ENCODE measurements around the gene UBAP1L.
A peak's percentile ranks its signal among the peaks of the same experiment; 100 is the strongest.
"Not testable (repeated sequence)": the region's sequence is repeated elsewhere in the genome, so short reads cannot be mapped to it uniquely, and the experiment has no call there.

The UBAP1L gene

DNA sequence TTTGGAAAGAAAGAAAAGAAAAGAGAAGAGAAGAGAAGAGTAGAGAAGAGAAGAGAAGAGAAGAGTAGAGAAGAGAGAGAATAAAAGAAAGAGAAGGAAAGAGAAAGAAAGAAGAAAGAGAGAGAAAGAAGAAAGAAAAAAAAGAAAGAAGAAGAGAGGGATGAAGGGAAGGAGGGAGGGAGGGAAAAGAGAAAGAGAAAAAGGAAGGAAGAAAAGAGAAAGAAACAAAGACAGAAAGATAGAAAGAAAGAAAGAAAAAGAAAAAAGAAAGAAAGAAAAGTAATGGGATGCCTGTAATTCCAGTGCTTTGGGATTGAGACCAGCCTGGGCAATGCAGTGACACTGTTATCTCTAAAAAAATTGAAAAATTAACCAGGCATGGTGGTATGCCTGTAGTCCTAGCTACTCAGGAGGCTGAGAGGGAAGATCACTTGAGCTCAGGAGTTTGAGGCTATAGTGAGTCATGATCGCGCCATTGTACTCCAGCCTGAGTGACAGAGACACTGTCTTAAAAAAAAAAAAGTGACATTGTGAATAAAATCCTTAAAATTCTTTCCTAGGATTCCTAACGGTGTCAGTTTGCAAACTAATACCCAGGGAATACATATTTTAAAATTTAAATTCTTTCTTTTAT lies 48.9 kb downstream of the UBAP1L start:
- no peak for DNase-seq (ENCODE audit: low read depth)

- DNase-seq (ENCODE audit: low read depth): no peak
Measured at GRCh38 chr15:65062726-65063125, 52.3 kb downstream of the UBAP1L start.

DNA sequence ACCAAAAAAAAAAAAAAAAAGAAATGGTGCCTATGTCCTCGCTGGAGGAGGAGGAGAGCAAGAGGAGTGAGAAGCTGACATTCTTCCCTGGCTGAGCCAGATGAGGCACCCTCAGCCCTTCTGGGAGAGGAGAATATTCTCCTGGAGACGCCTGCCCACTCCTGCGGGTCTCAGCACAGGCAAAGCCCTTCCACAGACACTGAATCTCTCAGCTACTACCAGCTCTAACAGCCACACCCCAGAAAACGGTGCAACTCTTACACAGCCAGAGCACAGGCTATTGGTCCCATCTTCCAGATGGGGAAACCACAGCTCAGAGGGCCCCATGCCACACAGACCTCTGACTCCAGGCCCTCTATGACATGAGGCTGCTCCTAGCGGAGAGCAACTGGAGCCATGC lies 52.9 kb downstream of the UBAP1L start:
- no peak for DNase-seq (ENCODE audit: low read depth)

GRCh38 chr15:65060641-65061397 lies 54.2 kb downstream of the UBAP1L start:
- DNase-seq (ENCODE audit: low read depth): no peak

- no peak for DNase-seq (ENCODE audit: low read depth)
Measured at GRCh38 chr15:65059931-65060596, 54.9 kb downstream of the UBAP1L start.

DNA sequence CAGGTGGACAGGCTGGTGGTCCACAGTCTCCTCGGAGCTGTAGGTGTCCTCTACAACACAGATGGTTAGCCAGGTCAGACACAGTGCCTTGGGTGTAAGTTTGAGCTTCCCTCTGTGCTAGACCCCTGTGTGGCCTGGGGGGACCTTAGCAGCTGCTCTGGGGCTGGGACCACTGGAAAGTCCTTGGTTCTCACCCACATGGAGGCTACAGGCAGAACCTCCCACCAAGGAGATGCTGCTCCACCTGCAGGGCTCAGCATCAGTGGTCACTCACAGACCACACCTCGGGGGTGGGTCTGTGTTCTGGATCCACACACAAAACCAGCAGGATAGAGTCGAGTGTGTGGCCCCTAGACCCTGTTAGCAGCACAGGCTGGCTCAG lies 55.6 kb downstream of the UBAP1L start:
- DNase-seq (ENCODE audit: low read depth): no peak

- no peak for DNase-seq (ENCODE audit: low read depth)
Measured at GRCh38 chr15:65058394-65059368, 56.3 kb downstream of the UBAP1L start.

DNA sequence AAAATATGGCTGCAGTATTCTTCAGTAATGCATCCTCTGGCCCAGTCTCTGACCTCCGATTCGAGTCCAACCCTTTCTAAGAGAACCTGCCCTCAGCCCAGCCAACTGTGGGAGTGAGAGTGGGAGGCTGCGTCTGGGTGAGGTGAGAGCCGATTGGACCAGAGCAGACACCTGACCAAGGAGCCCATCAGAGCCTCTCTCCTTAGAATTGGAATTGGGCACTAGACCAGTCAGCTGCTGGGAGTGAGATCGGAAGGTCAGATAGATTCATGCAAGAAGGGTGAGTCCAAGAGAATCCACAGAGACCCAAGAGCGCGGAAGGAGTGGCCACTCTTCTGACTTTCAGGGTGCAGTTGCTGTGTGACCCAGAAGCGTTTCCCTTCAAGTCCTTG lies 57.5 kb downstream of the UBAP1L start:
- no peak for DNase-seq (ENCODE audit: low read depth)

GRCh38 chr15:65056868-65057548 lies 58.0 kb downstream of the UBAP1L start:
- DNase-seq (ENCODE audit: low read depth): no peak

DNA sequence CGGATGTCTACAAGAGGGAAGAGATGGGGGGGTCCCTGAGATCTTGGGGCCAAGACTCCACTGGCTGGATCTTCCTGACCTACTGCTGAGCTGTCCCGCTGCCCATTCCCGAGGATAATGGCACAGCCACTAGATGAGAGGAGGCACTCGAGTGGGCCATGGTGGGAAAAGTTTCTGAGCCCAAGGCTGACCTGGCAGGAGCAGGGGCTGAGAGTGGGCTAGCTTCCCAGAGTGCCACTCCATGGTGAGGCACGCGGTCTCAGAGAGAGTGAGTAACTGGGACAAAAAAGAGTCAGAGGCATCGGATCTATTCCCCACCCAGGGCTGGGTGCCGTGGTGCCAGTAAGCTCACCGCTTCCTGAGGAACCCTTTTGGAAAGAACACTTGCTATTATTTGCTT lies 58.9 kb downstream of the UBAP1L start:
- no peak for DNase-seq (ENCODE audit: low read depth)

GRCh38 chr15:65055201-65055870 lies 59.7 kb downstream of the UBAP1L start:
- DNase-seq (ENCODE audit: low read depth): no peak

DNA sequence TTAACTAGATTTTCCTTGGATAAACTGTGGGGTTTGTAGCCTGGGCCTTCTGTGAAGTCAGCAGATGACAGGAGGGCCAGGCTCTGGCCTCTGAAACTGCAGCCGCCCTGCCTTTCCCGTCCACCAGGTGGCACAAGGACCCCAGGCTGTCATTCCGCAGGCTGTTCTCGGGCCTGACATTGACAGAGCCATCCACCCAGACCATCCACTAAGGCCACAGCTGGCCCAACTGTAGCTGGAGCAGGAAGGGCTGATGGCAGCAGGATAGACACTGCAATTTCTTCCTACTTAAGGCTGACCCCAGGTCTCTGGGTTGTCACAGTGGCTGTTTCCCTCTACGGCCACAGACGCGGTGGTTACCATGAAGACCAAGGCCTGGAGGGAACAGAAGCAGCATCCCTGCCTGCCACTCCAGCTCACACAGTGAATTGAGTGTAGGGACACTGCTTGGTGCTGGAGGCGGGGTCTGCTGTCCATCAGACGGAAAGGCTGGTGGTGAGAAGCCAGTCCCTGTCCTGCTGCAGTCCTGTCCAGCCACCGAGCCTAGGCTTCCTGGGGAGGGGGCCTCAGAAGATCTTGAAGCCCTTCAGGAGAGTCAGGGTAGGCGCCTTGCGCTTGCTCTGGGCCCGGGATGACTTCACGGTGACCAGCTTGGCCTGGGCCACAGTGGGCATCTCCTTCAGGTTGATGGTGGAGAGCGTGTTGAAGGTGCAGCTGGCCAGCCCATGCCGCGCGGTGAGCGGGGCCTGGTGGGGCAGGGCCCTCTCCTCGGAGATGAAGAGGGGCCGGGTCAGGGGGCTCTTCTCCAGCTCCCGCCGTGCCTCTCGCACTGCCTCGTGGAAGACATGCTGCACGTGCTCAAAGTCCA lies 60.4 kb downstream of the UBAP1L start:
- DNase-seq (ENCODE audit: low read depth): no peak

GRCh38 chr15:65052956-65053355 lies 62.0 kb downstream of the UBAP1L start:
- no peak for DNase-seq (ENCODE audit: low read depth)

DNA sequence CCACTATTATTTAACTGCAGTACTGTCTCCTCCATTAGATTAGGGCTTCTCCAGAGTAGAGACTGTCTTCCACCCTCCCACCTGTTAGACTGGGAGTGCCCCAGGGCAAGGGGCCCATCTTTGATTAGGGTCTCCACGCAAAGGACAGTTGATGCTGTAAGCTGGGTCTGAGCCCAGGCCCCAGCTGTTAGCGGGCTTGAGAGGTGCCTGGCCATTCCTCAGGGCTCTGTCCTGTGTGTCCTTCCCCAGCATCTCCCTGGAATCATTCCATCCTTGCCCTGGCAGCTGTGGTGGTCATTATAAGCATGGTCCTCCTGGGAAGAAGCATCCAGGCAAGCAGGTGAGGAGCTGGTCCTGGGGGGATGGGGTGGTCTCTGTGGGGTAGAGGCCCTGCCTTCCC lies 63.7 kb downstream of the UBAP1L start:
- DNase-seq (ENCODE audit: low read depth): no peak

GRCh38 chr15:65050270-65050669 lies 64.7 kb downstream of the UBAP1L start:
- no peak for DNase-seq (ENCODE audit: low read depth)

GRCh38 chr15:65049418-65049840 lies 65.6 kb downstream of the UBAP1L start:
- DNase-seq (ENCODE audit: low read depth): peak; percentile 73

DNA sequence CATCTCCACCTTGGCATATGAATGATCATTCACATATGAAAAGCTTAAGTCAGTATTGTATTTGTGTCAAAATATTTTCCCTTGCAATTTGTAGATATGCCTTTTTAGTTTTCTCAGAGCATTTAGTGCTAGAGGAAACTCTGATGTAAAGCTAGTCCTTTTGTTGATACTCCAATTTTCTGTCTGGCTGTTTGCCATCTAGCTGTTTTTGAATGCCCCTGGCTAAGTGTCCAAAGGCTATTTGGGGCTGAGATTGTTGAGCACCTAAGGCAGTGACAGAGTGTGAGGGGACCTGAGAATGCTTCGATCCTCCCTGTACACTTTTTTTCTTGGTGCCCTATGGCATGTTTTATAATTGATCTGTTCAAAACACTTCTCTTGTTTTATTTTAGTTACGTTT lies 66.8 kb downstream of the UBAP1L start:
- no peak for DNase-seq (ENCODE audit: low read depth)

DNA sequence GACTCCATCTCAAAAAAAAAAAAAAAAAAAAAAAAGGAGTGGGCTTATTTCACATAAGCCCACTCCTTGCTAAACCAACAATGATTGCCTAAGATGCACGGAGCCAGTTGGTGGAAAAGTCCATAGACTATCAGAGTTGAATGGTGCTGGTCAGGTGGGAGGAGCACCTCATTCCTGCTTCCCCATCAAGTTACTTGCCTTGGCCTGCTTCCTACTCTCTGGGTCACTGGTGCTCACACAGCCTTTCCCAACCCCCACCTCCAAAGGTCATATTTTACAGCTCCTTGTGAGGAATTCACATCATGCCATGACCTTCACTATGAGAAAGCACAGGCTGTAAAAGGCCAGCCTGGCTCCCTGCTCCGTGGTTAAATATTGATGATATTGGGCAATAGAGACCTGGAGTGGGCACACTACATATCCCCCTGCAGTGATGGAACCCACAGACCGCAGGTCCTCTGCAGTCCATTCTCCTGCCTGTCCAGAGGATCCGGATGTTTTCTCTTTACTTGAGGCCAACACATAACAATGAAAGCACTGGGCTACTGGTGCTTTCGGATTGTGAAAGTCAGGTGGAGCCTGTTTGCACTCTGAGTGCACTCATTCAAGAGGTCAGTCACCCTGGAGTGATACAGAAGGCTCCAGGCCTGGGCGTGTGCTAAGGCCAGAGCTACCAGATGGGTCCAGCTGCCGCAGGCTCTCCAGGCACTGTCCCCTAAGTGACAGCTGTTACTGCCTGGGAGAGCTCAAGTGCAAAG lies 70.1 kb downstream of the UBAP1L start, which contains the start of gene SLC51B:
Gene SLC51B, plus strand, starts transcription at position 664 of the 758 bp plus-strand sequence. CDS start 4,618 bp downstream, outside the sequence.
- DNase-seq (ENCODE audit: low read depth): no peak

GRCh38 chr15:65044218-65044617 lies 70.8 kb downstream of the UBAP1L start:
- DNase-seq (ENCODE audit: low read depth): not testable (repeated sequence)

Measured in HS-27A (cell line).